Measurements from ENCODE around the gene MARK1.
A peak's percentile ranks its signal among the peaks of the same experiment; 100 is the strongest.

The MARK1 gene

DNA sequence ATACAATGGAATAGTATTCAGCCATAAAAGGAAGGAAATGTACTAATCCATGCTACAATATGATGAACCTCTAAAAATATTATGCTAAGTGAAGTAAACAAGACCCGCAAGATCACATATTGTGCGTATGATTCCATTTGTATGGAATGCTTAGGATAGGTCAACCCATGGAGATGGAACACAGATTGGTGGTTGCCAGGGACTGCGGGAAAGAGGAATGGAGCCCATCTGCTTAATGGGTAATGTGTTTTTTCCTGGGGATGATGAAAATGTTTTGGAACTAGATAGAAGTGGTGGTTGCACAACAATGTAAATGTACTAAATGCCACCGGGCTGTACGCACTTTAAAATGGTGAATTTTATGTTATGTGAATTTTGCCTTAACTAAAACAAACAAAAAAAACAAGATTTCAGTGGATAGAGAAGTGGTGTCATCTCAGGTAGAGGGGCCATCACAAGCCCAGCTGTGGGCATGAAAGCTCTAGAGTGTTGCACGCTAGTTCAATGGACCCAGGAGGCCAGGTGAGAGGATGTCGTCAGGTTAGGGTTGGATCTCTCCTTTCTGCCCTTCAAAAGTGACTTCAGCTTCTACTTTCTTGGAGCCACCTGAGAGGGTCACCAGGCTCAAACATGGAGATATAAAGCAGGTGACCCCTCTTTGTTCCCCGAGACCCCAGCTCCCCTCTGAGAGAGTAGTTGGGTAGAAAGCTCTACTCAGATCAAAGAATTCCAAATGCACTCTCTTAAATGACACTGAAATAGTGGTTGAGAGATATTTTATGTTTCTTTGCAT, 164.7 kb downstream of the MARK1 start:
- DNase-seq = no peak

DNA sequence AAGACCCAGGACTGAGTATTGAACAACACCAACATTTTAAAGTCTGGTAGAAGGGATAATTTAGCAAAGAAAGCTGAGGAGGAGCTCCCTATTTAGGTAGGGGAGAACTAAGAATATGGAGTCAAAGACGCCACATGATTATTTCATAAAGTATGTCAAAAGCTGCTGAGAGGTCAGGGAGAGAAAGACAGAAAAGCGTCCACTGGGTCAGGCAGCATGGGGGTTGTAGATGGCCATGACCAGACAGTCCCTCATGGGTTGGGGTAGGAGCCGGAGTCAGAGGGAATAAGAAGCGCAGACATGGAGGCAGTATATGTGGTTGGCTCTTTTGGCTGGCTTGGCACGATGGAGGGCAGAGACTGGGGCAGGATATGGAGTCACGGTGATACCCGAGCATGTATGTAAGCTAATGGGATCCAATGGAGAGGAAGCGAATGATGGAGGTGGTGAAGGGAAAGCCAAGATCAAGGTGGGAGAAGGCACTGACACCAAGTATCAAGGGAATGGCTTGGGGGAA, 167.0 kb downstream of the MARK1 start:
- no peak for DNase-seq

DNA sequence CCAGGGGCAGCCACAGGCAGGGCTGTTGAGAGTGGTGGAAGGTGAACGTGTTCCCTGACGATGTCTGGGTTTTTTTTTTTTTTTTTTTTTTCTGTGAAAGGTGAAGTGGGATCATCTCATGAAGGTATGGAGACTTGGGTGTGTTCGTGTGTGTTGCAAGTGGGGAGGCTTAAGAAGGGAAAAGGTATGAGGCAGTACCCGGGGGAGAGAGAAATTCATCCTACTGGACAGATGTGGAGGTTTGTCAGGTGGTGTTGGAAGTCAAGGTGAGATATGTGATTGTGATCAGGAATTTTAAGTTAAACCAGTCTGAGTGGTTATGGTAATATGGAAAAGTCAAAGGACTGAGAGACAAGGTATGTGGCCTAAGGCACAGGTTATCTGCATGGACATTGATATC, 167.5 kb downstream of the MARK1 start:
- DNase-seq = no peak

DNA sequence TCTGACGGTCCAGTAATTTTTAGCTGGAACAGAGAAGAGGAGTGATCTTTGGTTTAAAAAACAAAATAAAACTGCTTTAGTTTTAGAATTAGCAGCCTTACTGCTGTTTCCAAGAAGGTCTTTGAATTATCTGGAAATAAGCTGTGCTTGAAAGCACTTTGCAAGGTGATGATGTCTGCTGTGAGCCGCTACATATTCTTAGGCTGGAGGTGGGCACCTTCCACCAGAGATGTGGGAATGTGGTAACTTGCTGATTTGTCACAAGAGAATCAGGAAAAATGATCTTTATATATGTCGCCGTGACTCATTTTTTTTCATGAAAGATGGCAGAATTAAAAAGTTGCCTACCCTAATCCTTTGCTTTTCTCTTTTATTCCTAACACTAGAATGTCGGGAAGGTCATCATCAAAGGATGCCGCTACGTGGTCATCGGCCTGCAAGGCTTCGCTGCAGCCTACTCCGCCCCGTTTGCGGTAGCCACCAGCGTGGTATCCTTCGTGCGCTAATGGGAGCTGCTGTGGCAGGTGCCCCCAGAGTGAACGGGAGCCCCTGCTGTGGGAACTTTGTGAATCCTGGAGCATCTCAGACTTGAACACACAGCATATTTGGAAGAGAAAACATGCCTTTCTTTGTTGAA, 168.4 kb downstream of the MARK1 start:
- no peak for DNase-seq

DNA sequence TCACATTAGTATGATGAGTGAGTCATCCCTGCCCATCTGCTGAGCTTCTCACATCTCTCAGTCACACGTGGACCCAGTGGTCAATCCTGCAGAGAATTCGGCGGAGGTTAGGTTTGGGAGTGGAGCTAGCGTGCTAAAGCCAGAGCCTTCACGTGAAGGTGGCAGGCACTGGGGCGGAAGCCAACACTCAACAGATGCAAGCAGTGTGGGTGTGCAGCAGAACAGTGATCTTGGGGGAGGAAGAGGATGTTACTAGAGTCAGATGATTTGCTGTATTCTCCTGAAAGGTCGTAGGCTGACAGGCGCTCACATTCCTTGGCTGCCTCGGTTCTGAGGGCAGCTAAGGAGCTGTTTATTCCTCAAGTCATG, 168.9 kb downstream of the MARK1 start:
- no peak for DNase-seq

DNA sequence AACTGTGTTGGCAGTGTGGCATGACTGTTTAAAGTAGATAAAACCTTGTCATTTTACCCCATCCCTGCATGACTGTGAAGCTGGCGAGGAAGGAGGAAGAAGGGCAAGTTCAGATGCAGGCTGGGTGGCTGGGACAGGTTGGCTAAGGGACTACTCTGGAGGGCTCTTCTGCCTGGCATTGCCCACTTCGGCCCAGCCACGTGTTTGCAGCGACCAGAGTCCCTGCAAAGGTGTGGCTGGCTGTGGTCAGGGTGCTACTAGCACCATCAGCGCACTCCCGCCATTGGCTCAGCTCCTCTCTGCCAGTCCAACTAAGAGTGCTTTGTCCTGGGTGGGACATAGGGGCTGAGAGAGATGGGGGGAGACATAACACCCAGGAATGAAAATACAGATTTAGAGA, 169.4 kb downstream of the MARK1 start:
- no peak for DNase-seq

DNA sequence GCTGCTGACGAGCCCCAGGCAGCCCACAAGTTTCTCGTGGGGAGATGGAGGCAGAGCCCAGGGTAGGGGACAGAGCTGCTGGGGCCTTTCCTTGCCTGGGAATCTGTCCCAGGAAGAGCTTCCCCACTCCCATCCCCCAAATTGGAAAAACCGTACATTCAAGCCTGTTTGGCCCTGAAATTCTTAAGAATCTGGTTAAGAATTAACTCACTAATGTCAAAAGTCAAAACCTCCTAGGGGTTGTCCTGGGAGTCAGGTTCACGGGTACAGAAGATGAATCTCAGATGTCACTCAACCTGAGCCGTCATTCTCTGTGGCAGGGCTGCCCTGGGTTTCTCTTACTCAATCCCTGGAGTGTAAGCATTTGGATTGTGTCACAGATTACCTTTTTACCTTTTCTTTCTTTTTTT, 170.7 kb downstream of the MARK1 start:
- no peak for DNase-seq

DNA sequence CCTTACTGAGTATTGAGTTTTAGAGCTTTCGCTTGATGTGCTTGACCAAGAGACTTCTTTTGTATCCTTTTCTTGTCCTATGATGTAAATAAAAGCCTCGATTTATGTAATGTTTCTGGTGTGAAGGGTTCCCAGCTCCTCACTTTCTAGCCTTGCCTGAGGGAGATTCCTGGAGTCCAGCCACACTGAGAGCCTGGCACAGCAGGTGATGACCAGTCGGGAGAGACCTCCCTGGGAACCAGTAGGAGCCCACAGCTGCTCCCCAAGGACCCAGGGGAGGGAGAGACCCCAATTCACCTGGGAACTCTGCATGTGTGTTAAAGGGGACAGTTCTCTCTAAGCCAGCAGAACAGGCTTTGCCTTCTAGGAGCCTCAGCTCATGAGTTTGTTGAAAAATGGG, 171.1 kb downstream of the MARK1 start:
- no peak for DNase-seq

DNA sequence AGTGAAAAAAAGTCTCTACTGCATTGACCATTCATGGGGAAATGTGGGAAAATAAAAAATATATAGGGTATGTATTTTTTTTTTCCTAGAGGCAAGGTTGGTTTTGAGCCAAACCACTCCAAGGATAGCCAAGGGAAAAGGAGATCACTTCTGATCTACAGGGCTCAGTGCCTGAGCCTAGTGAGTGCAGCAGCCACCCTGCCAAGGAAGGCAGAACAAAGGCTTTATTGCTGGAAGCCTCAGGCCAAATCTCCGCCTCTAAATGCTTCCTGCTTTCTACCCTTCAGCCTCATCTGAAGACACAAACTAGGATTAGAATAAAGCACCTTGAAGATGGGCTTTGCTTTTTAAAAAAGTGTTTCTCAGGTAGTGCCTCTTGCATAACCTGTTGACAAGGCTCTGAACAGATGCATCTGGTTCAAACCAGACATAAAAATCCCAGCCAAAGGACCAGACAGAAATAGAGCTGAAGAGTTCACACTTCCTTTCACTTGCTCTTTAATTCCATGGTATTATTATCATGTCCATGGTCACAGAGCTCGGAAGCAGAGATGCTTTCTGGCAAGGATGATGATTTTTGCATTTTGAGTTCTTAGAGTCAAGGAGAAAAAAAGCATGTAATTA, 172.7 kb downstream of the MARK1 start:
- DNase-seq = no peak

DNA sequence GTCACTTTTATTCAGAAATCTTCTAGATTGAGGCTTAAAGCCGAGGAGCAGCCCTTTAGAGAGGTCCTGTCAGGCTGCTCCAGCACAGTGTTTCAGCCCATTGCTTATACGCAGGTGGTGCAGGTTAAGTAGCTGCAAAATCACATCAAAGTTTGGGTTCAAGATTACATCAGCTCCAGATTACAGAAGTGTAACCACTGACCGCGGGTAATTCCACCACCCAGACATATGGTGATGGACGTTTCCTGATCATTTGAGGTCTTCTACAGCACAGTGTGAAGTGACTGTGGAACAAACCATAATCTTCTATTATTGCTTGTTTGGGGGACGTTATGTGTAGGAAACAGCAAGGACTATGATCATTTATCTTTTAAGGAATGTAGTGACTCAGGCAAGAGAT, 174.0 kb downstream of the MARK1 start:
- DNase-seq = no peak

DNA sequence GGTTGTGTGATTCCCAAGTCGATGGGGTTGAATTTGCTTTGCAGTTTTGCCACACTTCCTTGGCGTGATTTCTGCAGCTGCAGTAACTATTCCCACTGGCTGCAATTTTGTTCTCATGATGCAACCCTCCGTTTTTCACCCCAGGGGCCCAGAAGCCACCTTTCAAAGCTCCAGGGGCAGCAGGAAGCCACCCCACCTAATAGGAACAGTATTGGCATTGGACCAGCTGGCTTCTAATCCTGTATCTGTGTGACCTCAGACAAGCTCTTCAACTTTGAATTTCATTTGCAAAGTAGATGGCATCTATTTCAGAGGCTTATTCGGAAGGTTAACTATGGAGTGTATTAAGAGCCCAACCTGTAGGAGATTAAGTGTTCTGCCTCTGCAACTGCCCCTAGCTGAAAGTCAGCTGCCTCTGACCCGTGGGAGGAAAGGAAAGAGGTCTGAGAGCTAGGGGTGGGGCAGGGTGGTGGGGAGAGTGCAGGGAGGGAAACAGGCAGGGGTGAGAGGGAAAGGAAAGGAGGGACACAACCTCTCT, 174.9 kb downstream of the MARK1 start:
- DNase-seq = no peak

DNA sequence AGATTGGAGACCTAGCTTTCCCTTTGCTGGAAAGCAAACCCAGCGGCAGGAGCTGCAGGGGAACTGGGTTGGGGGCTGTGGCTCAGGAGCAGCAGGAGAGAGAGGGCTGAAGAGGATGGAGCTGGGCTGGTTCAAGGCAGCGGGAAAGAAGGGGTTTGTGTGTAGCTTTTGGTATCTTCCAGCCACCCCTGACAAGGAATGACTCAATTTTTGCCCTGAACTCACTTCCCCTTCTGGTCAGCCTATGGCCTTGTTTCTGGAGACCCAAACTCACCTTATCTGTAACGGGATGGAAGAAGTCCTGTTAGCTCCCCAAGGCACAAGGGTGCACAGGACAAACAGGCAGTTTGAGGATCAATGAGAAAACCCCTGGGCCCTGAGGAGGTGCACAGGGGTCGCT, 175.4 kb downstream of the MARK1 start:
- DNase-seq = no peak

DNA sequence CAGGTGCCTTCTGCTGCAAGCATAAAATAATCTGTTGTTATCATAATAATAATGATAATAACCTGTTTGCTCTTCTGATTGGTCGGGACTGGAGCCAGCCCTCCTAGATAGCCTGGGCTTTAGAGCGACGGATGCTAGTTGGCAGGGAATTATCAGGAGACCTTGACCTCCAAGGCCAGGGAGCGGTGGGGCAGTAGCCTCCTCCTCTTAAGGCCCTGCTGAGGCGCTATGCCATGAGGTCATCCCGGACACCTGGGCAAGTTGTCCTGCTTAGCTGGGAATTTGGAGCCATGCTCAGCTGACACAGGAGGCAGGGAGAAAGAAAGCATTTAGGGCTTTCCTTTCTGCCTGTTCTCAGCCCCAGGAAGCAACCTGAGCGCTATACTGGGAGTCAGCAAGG, 177.8 kb downstream of the MARK1 start:
- no peak for DNase-seq

DNA sequence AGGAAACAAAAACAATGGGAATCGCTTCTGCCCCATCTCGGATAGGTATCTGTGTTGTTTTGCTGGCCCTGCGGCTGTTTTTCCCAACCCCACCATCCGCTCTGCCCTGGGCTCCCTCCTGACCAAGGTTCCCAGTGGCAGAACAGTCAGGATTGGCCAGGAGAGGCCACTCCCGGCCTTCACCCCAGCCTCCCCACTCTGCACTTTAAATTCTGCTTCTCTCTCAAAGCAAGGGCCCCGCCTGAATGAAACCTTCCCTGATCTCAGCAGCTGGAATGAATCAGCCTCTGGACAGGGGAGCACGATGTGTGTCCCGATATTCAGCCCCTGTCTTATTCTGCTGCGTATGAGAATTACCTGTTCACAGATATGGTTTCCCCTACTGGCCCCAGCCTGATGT, 178.5 kb downstream of the MARK1 start:
- DNase-seq = no peak

DNA sequence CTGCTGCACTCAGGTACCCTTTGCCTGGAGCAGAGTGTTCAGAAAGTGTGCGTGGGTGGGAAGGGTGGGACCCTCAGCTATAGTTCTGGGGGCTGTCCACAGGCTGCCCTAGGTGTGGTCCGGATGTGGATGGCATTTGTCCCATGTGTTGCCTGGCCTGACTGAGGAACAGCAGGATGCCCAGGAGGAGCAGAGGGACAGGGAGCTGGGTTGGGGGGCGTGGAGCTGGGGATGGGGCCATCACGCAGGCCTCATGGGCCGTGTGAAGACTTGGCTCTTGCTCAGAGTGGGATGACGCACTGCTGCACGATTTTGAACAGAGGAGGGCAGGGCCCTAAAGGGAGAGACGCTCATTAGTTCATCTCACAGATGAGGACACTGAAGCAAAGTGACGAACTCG, 179.2 kb downstream of the MARK1 start:
- DNase-seq = no peak

DNA sequence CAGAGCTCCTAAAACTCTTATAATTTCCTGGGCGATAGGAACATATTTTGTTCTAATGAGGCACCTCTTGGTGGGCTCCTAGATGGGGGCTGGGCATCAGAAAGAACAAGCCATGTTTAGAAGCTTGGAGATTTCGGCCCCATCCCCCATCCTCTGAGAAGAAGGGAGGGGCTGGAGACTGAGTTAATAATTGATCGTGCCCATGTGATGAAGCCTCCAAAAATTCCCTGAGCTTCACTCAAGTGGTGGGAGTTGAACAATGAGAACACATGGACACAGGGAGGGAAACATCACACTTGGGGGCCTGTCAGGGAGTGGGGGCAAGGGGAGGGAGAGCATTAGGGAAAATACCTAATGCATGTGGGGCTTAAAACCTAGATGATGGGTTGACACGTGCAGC, 180.3 kb downstream of the MARK1 start:
- no peak for DNase-seq

DNA sequence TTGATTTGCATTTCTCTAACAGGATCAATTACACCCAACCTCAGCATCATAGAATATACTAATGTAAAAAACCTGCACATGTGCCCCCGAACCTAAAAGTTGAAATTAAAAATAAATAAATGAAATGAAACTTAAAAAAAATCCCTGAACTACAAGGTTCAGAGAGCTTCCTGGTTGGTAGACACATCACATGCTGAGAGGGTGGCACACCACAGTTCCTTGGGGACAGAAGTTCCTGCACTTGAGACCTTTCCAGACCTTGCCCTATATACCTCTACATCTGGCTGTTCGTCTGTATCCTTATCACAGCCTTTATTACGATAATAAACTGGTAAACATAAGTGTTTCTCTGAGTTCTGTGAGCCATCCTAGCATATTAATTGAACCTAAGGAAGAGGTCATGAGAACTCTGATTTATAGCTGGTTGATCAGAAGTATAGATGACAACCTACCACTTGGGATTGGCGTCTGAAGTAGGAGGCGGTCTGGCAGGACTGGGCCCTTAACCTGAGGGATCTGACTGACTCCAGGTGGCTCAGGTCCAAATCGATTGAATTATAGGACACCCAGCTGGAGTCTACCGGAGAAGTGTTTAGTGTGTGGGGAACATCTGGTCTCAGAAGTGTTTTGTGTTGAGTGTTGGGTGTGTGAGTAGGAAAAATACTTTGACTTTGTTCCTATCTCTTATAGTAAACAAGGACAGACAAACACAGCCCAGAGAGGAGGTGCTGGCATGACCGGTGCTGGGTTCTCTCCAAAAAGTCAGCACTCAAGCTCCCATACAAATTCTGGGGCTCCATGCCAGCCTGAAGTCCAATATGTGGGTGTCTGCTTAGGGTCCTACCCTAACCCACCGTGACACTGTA, 181.2 kb downstream of the MARK1 start:
- peak; percentile 57 for DNase-seq

DNA sequence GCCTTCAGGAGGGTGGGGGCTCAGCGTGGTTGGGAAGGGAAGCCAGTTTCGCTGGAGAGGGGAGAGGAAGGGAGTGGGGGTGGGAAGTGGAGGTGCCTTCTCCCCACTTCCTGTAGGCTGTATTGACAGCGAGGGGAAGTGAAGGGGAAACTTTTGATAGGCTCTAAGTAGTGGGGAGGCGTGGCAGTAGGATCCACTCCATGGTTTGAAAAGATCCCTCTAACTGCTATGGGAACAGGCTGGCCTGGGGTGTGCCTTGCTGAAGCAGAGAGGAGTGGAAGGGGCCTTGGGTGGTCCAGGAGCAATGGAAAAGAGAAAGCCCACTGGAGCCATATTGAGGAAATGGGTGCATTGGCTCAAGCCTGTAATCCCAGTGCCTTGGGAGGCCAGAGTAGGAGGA, 182.4 kb downstream of the MARK1 start:
- DNase-seq = no peak

DNA sequence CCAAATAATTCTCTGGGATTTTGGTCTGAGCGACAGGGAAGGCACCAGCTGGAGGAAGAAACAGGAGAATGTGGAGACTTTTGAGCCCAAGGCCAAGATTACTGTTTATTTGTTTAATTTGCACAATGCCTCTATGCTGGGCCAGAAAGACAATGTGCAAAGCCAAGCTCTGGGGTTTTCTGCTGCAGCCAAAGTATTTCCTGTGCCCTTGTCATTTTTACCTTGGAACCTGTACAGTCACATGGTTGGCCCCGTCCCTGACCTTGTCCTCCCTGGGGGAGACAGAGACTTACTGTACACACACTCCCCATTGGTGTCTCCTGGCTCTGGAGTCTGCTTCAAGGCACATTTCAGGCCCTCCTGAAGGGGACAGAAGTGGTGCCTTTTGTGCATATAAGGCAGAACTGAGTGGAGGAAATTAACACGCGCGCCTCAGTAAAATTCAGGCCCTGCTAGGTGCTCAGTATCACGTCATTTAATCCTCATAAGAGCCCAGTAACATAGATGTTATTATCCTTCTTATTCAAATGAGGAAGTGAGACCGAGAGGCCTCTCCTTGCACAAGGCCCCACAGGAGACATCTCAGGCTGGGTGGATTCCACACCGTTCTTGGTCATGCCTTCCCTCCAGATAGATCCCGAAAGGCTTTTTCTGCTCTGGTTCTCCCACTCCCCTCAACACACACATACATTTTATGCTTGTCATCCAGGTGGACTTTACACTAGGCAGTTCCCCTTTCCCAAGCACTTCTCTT, 183.3 kb downstream of the MARK1 start:
- DNase-seq = no peak

Measured in NCI-H2171 treated with DMSO at 0.1 percent for 48 hours (cell line).